ENCODE data around the gene SPN.

- no peak for TF ChIP-seq POLR2A (IDR thresholded peaks at IDR 0.05)
- TF ChIP-seq CTCF (IDR thresholded peaks at IDR 0.05): no peak
Measured at GRCh38 chr16:29675811-29676643, 13.0 kb downstream of the SPN start.
